Neutrophil (primary cell): ENCODE data around the gene PTPRG.

ENCODE experiments used
- H3K27ac ChIP-seq: fragments of 200-600 bp; sonication (generic); 2 replicates; pipeline ENCODE4 v1.5.1; 2016; ENCODE audit warnings: mild to moderate bottlenecking, moderate library complexity
- H3K27me3 ChIP-seq: fragments of 200-600 bp; sonication (generic); 2 replicates; pipeline ENCODE4 v1.6.0; 2016; ENCODE audit warnings: mild to moderate bottlenecking
- H3K36me3 ChIP-seq: fragments of 200-600 bp; sonication (generic); 2 replicates; pipeline ENCODE4 v1.5.1; 2017
- H3K4me1 ChIP-seq, 2 experiments: fragments of 200-600 bp in 1 of 2; sonication (generic) in 1 of 2; 1 replicate in 1 of 2; 2 replicates in 1 of 2; pipeline versions ENCODE4 v1.5.1 to v1.6.1; 2013 to 2016; ENCODE audit warnings: low read depth in 1 of 2, low read length in 1 of 2, mild to moderate bottlenecking in 1 of 2, moderate library complexity in 1 of 2; ENCODE audit not compliant: control insufficient read depth in 1 of 2, insufficient read depth in 1 of 2
- H3K4me3 ChIP-seq, 2 experiments: fragments of 200-600 bp in 1 of 2; sonication (generic) in 1 of 2; 1 replicate in 1 of 2; 2 replicates in 1 of 2; pipeline ENCODE4 v1.5.1; 2013 to 2016; ENCODE audit warnings: low read depth in 1 of 2, low read length in 1 of 2, mild to moderate bottlenecking in 1 of 2, moderate library complexity in 1 of 2
- H3K9me3 ChIP-seq: fragments of 200-600 bp; sonication (generic); 2 replicates; pipeline ENCODE4 v1.5.1; 2016
- TF ChIP-seq, protein P1 (sequence below): fragments of 200-600 bp; sonication (generic); IDR thresholded peaks from 2 replicates; pipeline ENCODE4 v1.5.1; 2016; ENCODE audit warnings: antibody characterized with exemption

The PTPRG gene

GRCh38 chr3:61589856-61590255 is 28.5 kb downstream of the PTPRG start:
- TF ChIP-seq, protein P1, sequence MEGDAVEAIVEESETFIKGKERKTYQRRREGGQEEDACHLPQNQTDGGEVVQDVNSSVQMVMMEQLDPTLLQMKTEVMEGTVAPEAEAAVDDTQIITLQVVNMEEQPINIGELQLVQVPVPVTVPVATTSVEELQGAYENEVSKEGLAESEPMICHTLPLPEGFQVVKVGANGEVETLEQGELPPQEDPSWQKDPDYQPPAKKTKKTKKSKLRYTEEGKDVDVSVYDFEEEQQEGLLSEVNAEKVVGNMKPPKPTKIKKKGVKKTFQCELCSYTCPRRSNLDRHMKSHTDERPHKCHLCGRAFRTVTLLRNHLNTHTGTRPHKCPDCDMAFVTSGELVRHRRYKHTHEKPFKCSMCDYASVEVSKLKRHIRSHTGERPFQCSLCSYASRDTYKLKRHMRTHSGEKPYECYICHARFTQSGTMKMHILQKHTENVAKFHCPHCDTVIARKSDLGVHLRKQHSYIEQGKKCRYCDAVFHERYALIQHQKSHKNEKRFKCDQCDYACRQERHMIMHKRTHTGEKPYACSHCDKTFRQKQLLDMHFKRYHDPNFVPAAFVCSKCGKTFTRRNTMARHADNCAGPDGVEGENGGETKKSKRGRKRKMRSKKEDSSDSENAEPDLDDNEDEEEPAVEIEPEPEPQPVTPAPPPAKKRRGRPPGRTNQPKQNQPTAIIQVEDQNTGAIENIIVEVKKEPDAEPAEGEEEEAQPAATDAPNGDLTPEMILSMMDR: no peak
- no peaks in the 10 kb centered on the region for H3K27me3 ChIP-seq
- H3K36me3 ChIP-seq: no peaks in the 10 kb centered on the region
- no peaks in the 10 kb centered on the region for H3K4me1 ChIP-seq
- H3K27ac ChIP-seq: no peak overlapping the region
- H3K9me3 ChIP-seq: no peaks in the 10 kb centered on the region
- no peak overlapping the region for H3K4me3 ChIP-seq

DNA sequence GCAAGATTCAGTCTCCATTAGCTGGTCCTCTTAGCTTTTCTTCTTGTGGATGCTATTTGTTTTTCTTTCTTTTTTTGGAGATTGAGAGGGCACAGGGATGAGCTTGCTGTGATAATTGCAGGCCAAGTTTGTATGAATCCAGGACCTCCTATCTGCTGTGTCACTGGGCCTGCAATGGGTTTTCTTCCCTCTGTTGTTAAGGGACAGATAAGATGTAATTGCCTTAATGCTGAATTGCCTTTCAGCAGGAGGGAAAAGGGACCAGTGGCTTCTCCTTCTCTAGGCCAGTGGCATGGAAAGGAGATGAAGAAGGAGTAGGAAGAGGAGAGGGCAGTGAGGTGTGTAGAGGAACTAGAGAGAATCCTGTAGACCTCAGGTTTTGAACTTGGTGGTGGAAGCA is 29.9 kb downstream of the PTPRG start:
- H3K4me3 ChIP-seq: no peak overlapping the region
- no peaks in the 10 kb centered on the region for H3K36me3 ChIP-seq
- H3K9me3 ChIP-seq: no peaks in the 10 kb centered on the region
- H3K4me1 ChIP-seq: no peaks in the 10 kb centered on the region
- H3K27ac ChIP-seq: no peak overlapping the region
- H3K27me3 ChIP-seq: no peaks in the 10 kb centered on the region
- TF ChIP-seq, protein P1: no peak

GRCh38 chr3:61593446-61594029 is 32.2 kb downstream of the PTPRG start:
- H3K36me3 ChIP-seq: no peaks in the 10 kb centered on the region
- H3K4me3 ChIP-seq: no peak overlapping the region
- H3K9me3 ChIP-seq: no peaks in the 10 kb centered on the region
- no peak overlapping the region for H3K27ac ChIP-seq
- TF ChIP-seq, protein P1: no peak
- H3K27me3 ChIP-seq: no peaks in the 10 kb centered on the region
- no peaks in the 10 kb centered on the region for H3K4me1 ChIP-seq

GRCh38 chr3:61594144-61594963 is 33.0 kb downstream of the PTPRG start:
- H3K9me3 ChIP-seq: no peaks in the 10 kb centered on the region
- no peak overlapping the region for H3K27ac ChIP-seq
- H3K27me3 ChIP-seq: no peaks in the 10 kb centered on the region
- no peaks in the 10 kb centered on the region for H3K4me1 ChIP-seq
- TF ChIP-seq, protein P1: no peak
- no peak overlapping the region for H3K4me3 ChIP-seq
- H3K36me3 ChIP-seq: no peaks in the 10 kb centered on the region

- Histone ChIP-seq H3K9me3 (no peaks in the 10 kb centered on the region), H3K27ac (no peak overlapping the region), H3K36me3 (no peaks in the 10 kb centered on the region), H3K27me3 (no peaks in the 10 kb centered on the region), H3K4me1 (no peaks in the 10 kb centered on the region), H3K4me3 (no peak overlapping the region)
- TF ChIP-seq, protein P1: no peak
These were observed 33.6 kb downstream of the PTPRG start for GRCh38 chr3:61594964-61595285.
